ENCODE results near the gene GPX4.

Gene GPX4

GRCh38 chr19:1103708-1104310 is at the start of gene GPX4:
GPX4 (plus strand) TSS chr19:1103994; CDS start chr19:1104044, 50 bp downstream.
- DNase-seq, result peak; percentile 89 to 99 (median 97)

GRCh38 chr19:1054102-1055027 is 49.4 kb upstream of the GPX4 start:
- DNase-seq, result no peak

GRCh38 chr19:1055028-1055425 is 48.8 kb upstream of the GPX4 start:
- no peak for DNase-seq

GRCh38 chr19:1055886-1056620 is 47.7 kb upstream of the GPX4 start:
- DNase-seq, result no peak

GRCh38 chr19:1057176-1057855 is 46.5 kb upstream of the GPX4 start:
- no peak for DNase-seq

GRCh38 chr19:1058112-1058511 is 45.7 kb upstream of the GPX4 start:
- no peak for DNase-seq

- DNase-seq, result no peak
These were observed 43.1 kb upstream of the GPX4 start for GRCh38 chr19:1060689-1061088.

GRCh38 chr19:1061987-1062386 is 41.8 kb upstream of the GPX4 start:
- no peak for DNase-seq

- DNase-seq, result no peak
These were observed 41.3 kb upstream of the GPX4 start for GRCh38 chr19:1062387-1063029.

- no peak for DNase-seq
These were observed 40.5 kb upstream of the GPX4 start for GRCh38 chr19:1063030-1063908.

GRCh38 chr19:1063909-1064660 is 39.7 kb upstream of the GPX4 start:
- DNase-seq, result no peak

- DNase-seq, result peak in 7 of 51 donors; percentile 10 to 42 (median 24)
These were observed 38.9 kb upstream of the GPX4 start for GRCh38 chr19:1064661-1065605.

- DNase-seq, result no peak
These were observed 38.1 kb upstream of the GPX4 start for GRCh38 chr19:1065606-1066109.

- no peak for DNase-seq
These were observed 37.5 kb upstream of the GPX4 start for GRCh38 chr19:1066251-1066747.

- DNase-seq, result peak in 1 of 51 donors; percentile 23
These were observed 37.0 kb upstream of the GPX4 start, which contains the start of gene ARHGAP45 for GRCh38 chr19:1066748-1067340. ARHGAP45 (plus strand) TSS chr19:1067167; CDS start chr19:1067406, 239 bp downstream.

- DNase-seq, result no peak
These were observed 36.3 kb upstream of the GPX4 start for GRCh38 chr19:1067341-1067957.

All from hypothalamus (tissue), 51 donors.